HG03025 (cell line): Measurements from ENCODE around the gene ZDHHC5.
"Not testable (repeated sequence)": the region's sequence is repeated elsewhere in the genome, so short reads cannot be mapped to it uniquely, and the experiment has no call there.

Experiments
- ATAC-seq: cut with Tn5 transposase; IDR thresholded peaks from one replicate; pipeline ENCODE4 v1.9.1; 2021; ENCODE audit warnings: mild to moderate bottlenecking, moderate library complexity; ENCODE audit not compliant: unreplicated experiment, low FRiP score

Gene ZDHHC5

GRCh38 chr11:57716726-57717125 is 48.8 kb downstream of the ZDHHC5 start:
- not testable (repeated sequence) for ATAC-seq

- ATAC-seq: no peak
These were observed 59.3 kb downstream of the ZDHHC5 start for GRCh38 chr11:57727185-57727584.

GRCh38 chr11:57728829-57729228 is 60.9 kb downstream of the ZDHHC5 start:
- no peak for ATAC-seq

GRCh38 chr11:57729479-57729878 is 61.6 kb downstream of the ZDHHC5 start:
- ATAC-seq: no peak

- ATAC-seq: no peak
These were observed 64.7 kb downstream of the ZDHHC5 start for GRCh38 chr11:57732661-57733060.

GRCh38 chr11:57735619-57736298 is 67.8 kb downstream of the ZDHHC5 start:
- no peak for ATAC-seq

- peak; percentile 86 for ATAC-seq
These were observed 73.5 kb downstream of the ZDHHC5 start, which contains the start of gene SELENOH for GRCh38 chr11:57741132-57742086. Gene SELENOH (plus strand): TSS chr11:57741491. CDS start chr11:57741596, 105 bp downstream.

- no peak for ATAC-seq
These were observed 74.2 kb downstream of the ZDHHC5 start for GRCh38 chr11:57742087-57742452.

- ATAC-seq: no peak
These were observed 76.4 kb downstream of the ZDHHC5 start for GRCh38 chr11:57744357-57744756.

GRCh38 chr11:57745206-57745605 is 77.3 kb downstream of the ZDHHC5 start:
- ATAC-seq: no peak

- ATAC-seq: no peak
These were observed 79.0 kb downstream of the ZDHHC5 start for GRCh38 chr11:57746920-57747319.
